ENCODE measurements around the gene DSG3.

Gene DSG3

DNA sequence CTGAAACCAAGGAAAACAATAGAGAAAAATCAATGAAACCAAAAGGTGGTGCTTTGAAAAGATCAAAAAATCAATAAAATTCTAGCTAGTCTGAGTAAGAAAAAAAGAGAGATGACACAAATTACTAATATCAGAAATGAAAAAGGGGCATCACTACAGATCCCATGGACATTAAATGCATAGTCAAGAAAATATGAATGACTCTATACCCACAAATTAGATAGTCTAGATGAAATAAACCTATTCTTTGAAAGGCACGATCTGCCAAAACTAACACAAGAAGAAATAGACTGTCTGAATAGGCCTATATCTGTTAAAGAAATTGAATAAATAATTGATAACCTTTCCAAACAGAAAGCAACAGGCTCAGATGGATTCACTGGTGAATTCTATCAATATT is 15.2 kb upstream of the DSG3 start:
- DNase-seq (ENCODE audit: low read depth): no peak

DNA sequence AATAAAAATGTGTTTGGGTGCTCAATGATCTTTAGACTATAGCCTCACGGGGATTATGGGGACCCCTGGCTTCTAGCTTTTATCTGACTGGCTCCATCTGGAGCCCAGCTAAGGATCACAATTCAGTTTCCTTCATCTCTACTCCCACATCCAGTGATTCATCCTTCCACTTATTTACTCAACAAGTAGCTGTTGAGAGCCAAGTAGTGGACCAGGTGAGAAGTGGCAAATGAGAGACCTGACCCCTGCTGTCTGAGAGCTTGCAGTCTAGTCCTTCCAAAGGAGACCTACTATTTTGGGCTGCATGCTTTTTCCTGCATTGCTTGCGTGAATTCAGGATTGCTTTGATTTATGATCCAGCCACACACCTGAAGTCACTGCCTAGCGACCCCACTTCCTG is 10.7 kb upstream of the DSG3 start:
- no peak for DNase-seq (ENCODE audit: low read depth)

GRCh38 chr18:31438402-31438801 is 9.1 kb upstream of the DSG3 start:
- DNase-seq (ENCODE audit: low read depth): no peak

DNA sequence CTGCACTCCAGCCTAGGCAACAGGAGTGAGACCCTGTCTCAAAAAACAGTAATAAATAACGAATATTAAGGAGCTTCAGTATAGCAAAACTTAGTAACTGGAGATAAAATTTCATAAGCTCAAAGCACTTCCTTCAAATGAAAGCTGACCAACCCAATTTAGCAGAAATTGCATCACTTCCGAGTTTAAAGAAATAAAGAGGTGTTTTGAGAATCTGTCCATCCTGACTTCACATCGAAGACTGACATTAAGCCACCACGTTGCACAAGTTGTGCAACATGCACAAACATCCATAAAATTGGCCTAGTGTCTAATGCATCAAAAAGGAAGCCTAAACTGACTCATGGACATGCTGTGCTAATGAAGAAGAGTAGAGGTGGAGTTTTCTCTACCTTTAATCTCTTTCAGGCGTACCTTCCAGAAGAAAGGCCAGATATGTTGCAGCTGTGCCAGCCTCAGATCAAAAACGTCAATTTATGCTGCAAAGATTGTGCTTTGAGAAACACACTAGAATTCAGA is 7.7 kb upstream of the DSG3 start:
- no peak for DNase-seq (ENCODE audit: low read depth)

DNA sequence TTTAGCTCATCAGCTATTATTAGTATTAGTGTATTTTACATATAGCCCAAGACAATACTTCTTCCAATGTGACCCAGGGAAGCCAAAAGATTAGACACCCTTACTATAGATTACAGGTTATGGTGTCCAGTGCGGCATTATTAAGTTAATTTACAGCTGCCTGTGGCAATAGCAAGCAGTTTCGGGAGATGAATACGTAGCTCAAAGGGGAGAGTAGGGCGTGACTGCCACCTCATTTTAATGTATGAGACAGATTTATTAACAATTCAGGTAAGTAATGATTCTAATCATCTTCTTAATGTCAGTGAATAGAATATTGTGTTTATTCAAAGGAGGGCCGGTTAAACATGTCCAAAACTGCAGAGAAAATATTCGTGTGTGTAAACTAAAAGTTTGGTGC is 6.8 kb upstream of the DSG3 start:
- no peak for DNase-seq (ENCODE audit: low read depth)

GRCh38 chr18:31441493-31441892 is 6.0 kb upstream of the DSG3 start:
- no peak for DNase-seq (ENCODE audit: low read depth)

GRCh38 chr18:31444142-31444541 is 3.4 kb upstream of the DSG3 start:
- DNase-seq (ENCODE audit: low read depth): no peak

- DNase-seq (ENCODE audit: low read depth): no peak
Measured at GRCh38 chr18:31445908-31446307, 1.6 kb upstream of the DSG3 start.

- DNase-seq (ENCODE audit: low read depth): no peak
Measured at GRCh38 chr18:31446854-31447253, 687 bp upstream of the DSG3 start.

DNA sequence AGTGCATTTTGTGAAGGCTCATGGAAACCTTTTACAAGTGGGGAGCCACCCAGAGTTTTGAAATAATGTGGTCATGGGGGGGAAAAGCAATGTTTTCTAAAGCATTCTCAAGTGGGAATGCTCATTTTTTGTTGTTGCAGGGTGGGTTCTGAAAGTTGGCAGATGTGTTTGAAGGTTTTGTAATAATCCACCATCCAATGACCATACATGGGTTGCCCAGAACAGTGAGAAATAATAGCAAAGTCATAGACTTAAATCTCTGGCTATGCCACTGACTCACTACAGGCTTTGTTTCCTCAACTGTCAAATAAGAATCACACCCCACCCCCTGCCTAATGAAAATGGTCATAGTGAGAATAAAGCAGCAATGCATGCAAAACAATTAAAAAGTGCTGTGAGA is 2.9 kb downstream of the DSG3 start:
- no peak for DNase-seq (ENCODE audit: low read depth)

DNA sequence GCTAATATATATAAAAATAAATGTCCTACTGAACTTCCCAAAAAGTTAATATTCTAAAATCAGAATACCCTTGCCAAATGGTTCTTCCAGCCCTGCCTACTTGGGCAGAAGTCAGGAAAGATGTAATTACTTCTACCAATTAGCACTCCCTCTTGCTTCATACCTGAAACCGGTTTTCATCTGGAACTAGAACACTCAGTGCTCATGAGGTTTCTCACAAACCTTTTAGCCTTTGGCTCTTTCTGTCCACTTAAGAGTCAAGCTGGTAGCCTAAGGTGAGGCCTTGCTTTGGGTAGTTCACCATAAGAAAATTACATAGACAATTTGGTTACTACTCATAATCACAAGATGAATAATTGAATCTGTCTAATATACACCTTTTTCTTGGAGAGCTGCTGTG is 4.1 kb downstream of the DSG3 start:
- DNase-seq (ENCODE audit: low read depth): no peak

DNA sequence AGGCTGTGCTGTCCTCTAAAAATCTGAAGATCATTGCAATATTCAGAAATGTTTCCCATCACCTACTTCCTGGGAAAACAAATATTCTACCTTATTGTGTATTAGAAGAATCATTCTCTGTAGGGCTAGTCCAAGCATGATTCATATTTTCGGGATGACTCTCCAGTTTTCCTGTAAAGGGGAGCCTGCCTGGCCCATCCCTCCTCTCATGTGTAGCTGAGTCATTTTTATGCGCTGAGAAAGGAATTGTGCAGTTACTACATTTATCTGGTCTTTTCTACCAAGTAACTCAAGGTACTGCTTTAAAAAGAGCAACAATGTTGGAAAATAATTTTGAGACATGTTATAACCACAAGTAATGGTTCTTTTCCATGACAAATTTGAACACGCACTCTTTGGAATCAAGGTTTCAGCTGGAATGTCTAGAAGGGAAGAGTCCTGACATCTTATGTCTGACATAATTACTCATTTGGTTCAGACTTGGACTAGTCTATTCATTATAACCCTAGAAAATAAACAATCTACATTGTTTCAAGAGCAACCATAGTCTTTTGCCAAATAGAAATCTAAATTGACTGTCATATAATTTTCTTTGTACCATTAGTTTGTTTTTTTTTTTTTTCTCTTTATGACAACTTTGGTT is 6.6 kb downstream of the DSG3 start:
- DNase-seq (ENCODE audit: low read depth): no peak

- no peak for DNase-seq (ENCODE audit: low read depth)
Measured at GRCh38 chr18:31469629-31470028, 22.1 kb downstream of the DSG3 start.

DNA sequence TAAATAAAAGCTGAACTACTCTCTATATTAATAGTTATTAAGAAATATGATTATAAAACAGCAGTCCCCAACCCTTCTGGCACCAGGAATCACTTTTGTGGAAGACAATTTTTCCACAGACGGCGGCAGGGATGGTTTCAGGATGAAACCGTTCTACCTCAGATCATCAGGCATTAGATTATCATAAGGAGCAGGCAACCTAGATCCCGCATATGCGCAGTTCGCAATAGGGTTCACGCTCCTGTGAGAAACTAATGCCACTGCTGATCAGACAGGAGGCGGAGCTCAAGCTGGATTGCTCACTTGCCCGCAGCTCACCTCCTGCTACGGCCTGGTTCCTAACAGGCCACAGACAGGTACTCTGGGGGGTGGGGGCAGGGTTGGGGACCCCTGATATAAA is 31.1 kb downstream of the DSG3 start:
- DNase-seq (ENCODE audit: low read depth): no peak

DNA sequence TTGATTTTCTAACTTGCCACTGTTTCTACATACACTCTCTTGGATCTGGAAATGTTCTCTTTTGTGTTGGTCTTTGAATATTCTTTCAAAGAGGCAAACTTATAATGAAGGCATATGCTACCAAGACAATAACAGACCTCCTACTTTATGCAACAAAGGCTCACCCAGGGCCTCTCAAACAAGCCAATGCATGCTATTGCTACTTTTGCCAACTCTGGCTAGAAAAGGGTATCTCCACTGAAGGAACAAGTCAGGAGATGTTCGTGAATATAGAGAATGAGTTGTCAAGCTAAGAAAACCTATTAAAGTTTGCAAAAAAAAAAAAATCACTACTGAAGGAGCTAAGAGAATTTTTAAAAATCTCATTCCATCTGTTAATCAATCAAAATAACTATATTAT is 34.5 kb downstream of the DSG3 start:
- DNase-seq (ENCODE audit: low read depth): no peak

DNA sequence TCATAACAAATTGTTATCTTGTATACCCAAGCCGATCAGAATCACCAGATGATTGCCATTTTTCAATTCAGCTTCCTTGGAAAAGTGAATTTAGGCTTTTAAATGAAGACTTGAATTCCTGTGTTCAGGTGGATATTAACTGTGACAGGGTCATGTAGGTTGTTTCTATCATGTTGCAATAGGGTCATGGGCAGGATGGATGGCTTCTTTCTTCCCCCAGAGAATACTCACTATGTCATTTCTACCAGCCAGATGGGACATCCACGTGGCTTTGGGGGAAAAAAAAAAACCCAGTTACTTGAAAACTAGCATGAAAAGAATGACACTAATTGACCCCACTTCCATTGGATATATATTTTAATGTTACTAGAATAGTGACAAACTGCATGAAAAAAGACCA is 35.9 kb downstream of the DSG3 start:
- no peak for DNase-seq (ENCODE audit: low read depth)

DNA sequence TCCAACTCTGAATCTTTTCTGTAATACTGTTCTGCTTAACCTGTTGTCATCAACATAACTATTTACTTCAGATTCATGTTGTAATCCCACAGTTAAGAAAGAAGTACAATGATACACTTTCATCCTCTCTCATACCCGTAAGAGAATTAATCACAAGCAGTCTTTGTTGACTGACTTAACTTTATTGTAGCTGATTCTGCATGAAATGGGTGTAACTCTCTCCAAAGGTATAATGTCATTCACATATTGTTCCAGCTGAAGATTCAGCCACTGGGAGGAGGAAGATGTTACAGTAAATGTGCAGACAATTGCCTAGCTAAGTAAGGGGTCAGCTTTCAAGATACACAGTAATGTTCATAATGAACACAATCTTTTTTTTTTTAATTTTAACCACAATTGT is 36.9 kb downstream of the DSG3 start:
- no peak for DNase-seq (ENCODE audit: low read depth)

GRCh38 chr18:31486165-31486564 is 38.6 kb downstream of the DSG3 start:
- DNase-seq (ENCODE audit: low read depth): no peak

DNA sequence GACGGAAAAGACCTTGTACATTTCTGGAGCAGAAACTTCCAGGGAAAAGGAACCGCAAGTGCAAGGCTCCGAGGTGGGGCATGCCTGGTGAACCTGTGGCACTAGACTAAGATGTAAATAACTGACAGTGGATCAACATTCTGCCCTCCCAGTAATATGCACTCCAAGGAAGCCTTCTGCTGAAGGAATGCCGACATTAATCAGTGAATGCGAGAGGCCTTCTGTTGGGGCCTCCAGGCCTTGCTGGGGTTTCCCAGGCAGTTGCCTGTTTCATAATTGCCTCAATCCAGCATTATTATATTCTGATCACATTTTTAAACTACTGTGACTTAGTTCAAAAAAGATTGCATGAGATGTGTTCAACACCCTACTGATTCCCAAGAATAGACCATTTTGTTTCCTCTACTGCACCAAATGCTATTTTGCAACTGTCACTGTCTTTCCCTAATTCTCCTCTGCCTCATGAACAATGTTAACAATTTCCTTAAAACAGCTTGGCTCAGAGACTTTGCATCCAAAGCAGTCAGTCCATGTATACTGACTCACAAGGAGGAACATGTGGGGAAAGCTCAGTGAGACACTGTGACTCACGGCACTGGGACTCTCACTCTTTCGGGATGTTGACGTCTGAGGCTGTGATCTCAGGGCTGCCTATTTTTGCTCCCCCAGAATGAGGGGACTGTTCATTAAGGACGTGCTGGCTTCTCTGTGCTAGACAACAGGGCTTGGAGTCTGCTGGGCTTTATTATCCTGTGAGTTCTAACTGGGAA is 39.9 kb downstream of the DSG3 start:
- DNase-seq (ENCODE audit: low read depth): no peak

DNA sequence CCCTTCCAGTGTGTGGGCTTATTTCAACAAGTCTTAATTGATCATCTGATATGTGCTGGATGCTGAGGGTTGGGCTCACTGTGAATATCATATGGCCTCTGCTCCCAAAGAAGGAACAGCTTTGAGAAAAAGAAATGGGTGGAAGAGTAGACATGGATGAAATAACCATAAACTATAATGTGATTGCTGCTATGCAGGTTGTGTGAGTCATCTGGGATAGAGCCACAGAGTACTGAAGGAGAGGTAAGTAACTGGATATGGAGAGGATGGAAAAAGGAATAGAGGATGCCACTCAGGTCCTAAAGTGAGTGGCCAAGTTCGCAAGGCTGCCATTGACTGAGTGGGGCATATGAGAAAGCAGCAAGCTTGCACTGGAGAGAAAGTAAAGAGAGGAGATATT is 41.8 kb downstream of the DSG3 start:
- DNase-seq (ENCODE audit: low read depth): no peak

DNA sequence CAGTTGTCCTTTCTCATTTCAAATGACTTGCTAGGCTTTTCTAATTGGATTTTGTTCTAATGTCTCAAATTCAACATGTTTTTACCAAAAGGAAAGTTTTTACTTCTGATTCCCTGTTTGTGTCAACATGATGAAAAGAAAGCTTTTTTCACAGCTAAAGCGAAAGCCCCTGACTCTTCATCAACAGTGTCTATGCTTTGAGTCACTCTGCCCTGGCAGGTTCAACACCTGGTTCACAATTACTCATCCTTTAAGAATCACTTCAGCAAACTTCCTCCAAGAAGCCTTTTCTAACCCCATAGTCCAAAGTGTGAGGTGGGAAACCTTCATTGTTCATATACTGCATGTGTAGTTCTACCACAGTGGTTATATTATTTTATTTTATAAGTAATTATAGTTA is 42.8 kb downstream of the DSG3 start:
- no peak for DNase-seq (ENCODE audit: low read depth)

GRCh38 chr18:31490833-31491232 is 43.3 kb downstream of the DSG3 start:
- DNase-seq (ENCODE audit: low read depth): no peak

DNA sequence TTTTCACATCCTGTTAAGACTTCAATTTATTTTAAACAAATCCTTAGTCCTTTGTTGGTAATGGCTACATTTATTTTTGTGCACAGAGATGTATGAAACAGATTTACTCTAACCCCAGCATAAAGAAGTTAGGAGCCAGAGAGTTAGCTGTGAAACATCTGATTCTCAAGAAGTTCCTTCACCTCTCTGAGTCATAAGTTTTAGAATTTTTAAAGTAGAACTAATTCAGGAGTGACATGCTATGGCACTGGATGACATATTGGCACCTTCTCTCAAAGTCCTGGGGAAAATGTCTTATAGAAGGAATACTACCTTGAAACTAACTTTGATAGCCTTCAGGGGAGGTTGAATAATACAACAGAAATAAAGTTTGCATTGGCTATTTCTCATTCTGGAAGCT is 44.0 kb downstream of the DSG3 start:
- no peak for DNase-seq (ENCODE audit: low read depth)

DNA sequence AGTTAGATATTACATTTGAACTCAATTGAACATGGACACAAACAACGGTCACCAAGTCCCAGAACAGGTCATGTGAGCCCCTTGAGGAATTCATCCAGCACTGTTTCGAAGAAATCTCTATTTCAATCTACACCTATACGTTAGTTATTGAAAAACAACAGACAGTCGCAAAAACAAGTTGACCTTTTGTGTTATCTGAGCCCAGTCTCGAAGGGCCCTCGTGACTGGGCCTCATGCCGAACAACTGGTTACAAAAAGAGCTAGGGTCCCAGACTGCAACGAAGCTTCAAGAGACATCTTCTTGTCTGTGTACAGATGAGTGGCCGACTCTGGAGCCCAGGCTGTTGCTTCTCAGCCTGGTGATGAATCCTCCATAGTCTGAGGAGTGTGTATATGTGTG is 45.1 kb downstream of the DSG3 start:
- no peak for DNase-seq (ENCODE audit: low read depth)
